Heart left ventricle (tissue), 16 donors: Measurements from ENCODE around the gene KLHL20. TPM values are rescaled to one million over a fixed set of nuclear protein-coding genes. Genes with fewer than 3 reads are reported as not detected.
"Not testable (repeated sequence)": the region's sequence is repeated elsewhere in the genome, so short reads cannot be mapped to it uniquely, and the experiment has no call there.

Experiments
- ATAC-seq, 4 donors: fragments of 200-7000 bp; cut with Tn5 transposase; one replicate each; pipeline ENCODE4 v1.9.1; 2020 to 2022; ENCODE audit warnings: moderate library complexity in 4 of 4, mild to moderate bottlenecking in 3 of 4, moderate number of reproducible peaks in 1 of 4
- DNase-seq, 5 donors: peaks; one replicate each; pipeline ENCODE4 v3.0.0-alpha.2; 2020
- H3K27ac ChIP-seq, 12 donors: fragments of 200-600 bp; sonication (generic) in 4 of 12; one replicate each; pipeline versions ENCODE4 v1.5.0 to v1.8.0; 2016 to 2022; ENCODE audit warnings: mild to moderate bottlenecking in 2 of 12
- H3K27me3 ChIP-seq, 9 donors: fragments of 200-600 bp; sonication (generic) in 2 of 9; one replicate each; pipeline versions ENCODE4 v1.5.1 to v1.8.0; 2016 to 2022; ENCODE audit warnings: mild to moderate bottlenecking in 3 of 9
- H3K36me3 ChIP-seq, 9 donors: fragments of 200-600 bp; sonication (generic) in 2 of 9; one replicate each; pipeline versions ENCODE4 v1.5.0 to v1.8.0; 2018 to 2022; ENCODE audit warnings: mild to moderate bottlenecking in 2 of 9
- H3K4me1 ChIP-seq, 12 donors: fragments of 200-600 bp; sonication (generic) in 4 of 12; one replicate each; pipeline versions ENCODE4 v1.5.0 to v1.8.0; 2016 to 2022; ENCODE audit warnings: mild to moderate bottlenecking in 3 of 12
- H3K4me3 ChIP-seq, 12 donors: fragments of 200-600 bp; sonication (generic) in 4 of 12; one replicate each; pipeline versions ENCODE4 v1.5.0 to v1.8.0; 2017 to 2022; ENCODE audit warnings: mild to moderate bottlenecking in 9 of 12, moderate library complexity in 4 of 12
- H3K9me3 ChIP-seq, 12 donors: fragments of 200-600 bp; sonication (generic) in 4 of 12; one replicate each; pipeline versions ENCODE4 v1.5.0 to v1.8.0; 2016 to 2022; ENCODE audit warnings: mild to moderate bottlenecking in 1 of 12
- CTCF ChIP-seq, 12 donors: fragments of 200-600 bp; sonication (generic) in 4 of 12; IDR thresholded peaks; one replicate each; pipeline versions ENCODE4 v1.5.0 to v1.8.0; 2018 to 2022; ENCODE audit warnings: antibody characterized with exemption in 12 of 12, mild to moderate bottlenecking in 5 of 12
- POLR2A ChIP-seq, 2 donors: fragments of 450-650 bp; IDR thresholded peaks; one replicate each; pipeline ENCODE4 v1.6.1; 2017; ENCODE audit warnings: antibody characterized with exemption in 2 of 2, mild to moderate bottlenecking in 2 of 2, moderate library complexity in 2 of 2
- WGBS, 4 donors: extraction: QIAGEN DNeasy Blood & Tissue Kit in 2 of 4; methylation state at CpG; one replicate each; pipeline versions ENCODE4 v1.1.5 to v1.1.7; 2013 to 2018; 5-methylcytosine and 5-hydroxymethylcytosine counted together
- intact Hi-C, 10 donors: fragments of 100-400 bp; cut with DNase I; formaldehyde crosslinking; loops; one replicate each; pipeline versions ENCODE4 v1.11.1 to v1.14.2; 2022
- polyA plus RNA-seq, 2 donors: library from polyadenylated mRNA; stranded (reverse); fragments of 200-250 nt; gene quantifications; one replicate each; pipeline ENCODE4 v1.2.3, GENCODE V29; 2013
- total RNA-seq, 9 donors: library from RNA; depleted of rRNA in 2 of 9; stranded (reverse); fragments of >200 nt in 2 of 9; fragmentation: NEBNext Ultra II Directional in 3 of 9; extraction: Animal tissue kit (Norgen Biotek cat#: 25700) in 3 of 9; gene quantifications; one replicate each; pipeline versions ENCODE4 v1.1.0 to v1.2.4, GENCODE V29; 2016 to 2023
- donor health status: ischemic (EF 13 %, LVEDD 7.1; RV severe dilation, severe dysfunction).
- donor health status: healthy with polysubstance abuse.
- donor health status: DM: no; HTN: yes; CAD: no.
- donor health status: DM: no; HTN: no; CAD: no.
- donor health status: ischemic (EF 25% LVEDD 6.9; RV normal size, moderate dysfunction).
- donor health status: ischemic (EF 25% LVEDD 5.7; RV mildly dilated, moderate dysfunction).
- donor health status: healthy.
- donor health status: DM: yes; HTN: yes; CAD: no.
- donor health status: ischemic (EF 35%, LVEDD 5.7; RV mildly dilated, moderate dysfunction).
- donor health status: nonischemic (EF 11% LVEDD 7.7; RV severe dilation, severe dysfunction).
- donor health status: DM: yes; HTN: yes; CAD: no.
- donor health status: PGD.
- donor health status: ischemic (EF 29% LVEDD 5.4; RV normal size, mild dysfunction).
- donor health status: nonischemic (EF 23%, LVEDD 6.1; RV moderate dilation, normal function).

The KLHL20 gene
- total and polyA plus RNA-seq, 11 donors, result 4.2 to 20.1 (median 16.7) TPM

- no peaks in the 10 kb centered on the region for H3K4me1 ChIP-seq
- H3K9me3 ChIP-seq, result peaks cover 0 to 16% (median 0%) of the 10 kb centered on the region in 12 donors
- peak overlapping the region in 1 of 12 donors; percentile 24 for H3K27ac ChIP-seq
- DNase-seq (no peak), ATAC-seq (no peak)
- no peaks in the 10 kb centered on the region for H3K27me3 ChIP-seq
- intact Hi-C loops, result no loop called here
- H3K36me3 ChIP-seq, result no peaks in the 10 kb centered on the region
- no peak overlapping the region for H3K4me3 ChIP-seq
- TF ChIP-seq CTCF (IDR thresholded peaks at IDR 0.05) (no peak), POLR2A (IDR thresholded peaks at IDR 0.05) (no peak)
These were observed 32.6 kb upstream of the KLHL20 start for GRCh38 chr1:173682184-173682583.

DNA sequence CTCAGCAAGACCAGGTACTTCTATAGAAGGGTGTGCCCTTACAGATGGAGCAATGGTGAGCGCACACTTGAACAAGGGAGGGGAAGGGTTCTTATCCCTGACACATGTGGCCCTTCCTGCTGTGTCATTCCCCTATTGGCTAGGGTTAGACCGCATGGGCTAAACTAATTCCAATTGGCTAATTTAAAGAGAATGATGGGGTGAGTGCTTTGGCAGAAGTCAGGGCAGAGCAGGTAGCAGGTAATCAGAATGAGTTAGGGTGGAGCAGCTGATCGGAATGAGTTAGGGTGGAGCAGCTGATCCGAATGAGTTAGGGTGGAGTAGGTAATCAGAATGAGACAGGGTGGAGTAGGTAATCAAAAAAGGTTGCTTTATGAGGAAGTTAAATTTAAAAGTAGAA lies 30.9 kb upstream of the KLHL20 start:
- H3K27ac ChIP-seq, H3K4me1 ChIP-seq, intact Hi-C loops, H3K27me3 ChIP-seq, ATAC-seq, H3K4me3 ChIP-seq, DNase-seq, H3K36me3 ChIP-seq: not testable (repeated sequence)
- peaks cover 0 to 14% (median 0%) of the 10 kb centered on the region in 12 donors for H3K9me3 ChIP-seq
- WGBS, 4 donors, result 81 to 89% (median 83%) methylated on average over 4 of the region's 4 CpGs

GRCh38 chr1:173685121-173685520 lies 29.7 kb upstream of the KLHL20 start:
- WGBS, 4 donors, result 70 to 80% (median 76%) methylated on average over 3 of the region's 3 CpGs
- H3K4me1 ChIP-seq, H3K27ac ChIP-seq, H3K4me3 ChIP-seq, intact Hi-C loops, H3K36me3 ChIP-seq, ATAC-seq, DNase-seq, H3K9me3 ChIP-seq, H3K27me3 ChIP-seq: not testable (repeated sequence)

- H3K27me3 ChIP-seq, result peaks cover 0 to 3% (median 0%) of the 10 kb centered on the region in 9 donors
- DNase-seq, result no peak
- intact Hi-C loops, result no loop called here
- no peak for TF ChIP-seq POLR2A (IDR thresholded peaks at IDR 0.05)
- no peak for TF ChIP-seq CTCF (IDR thresholded peaks at IDR 0.05)
- WGBS, 4 donors, result 81 to 92% (median 90%) methylated on average over 2 of the region's 2 CpGs
- no peaks in the 10 kb centered on the region for H3K9me3 ChIP-seq
- ATAC-seq, result no peak
- no peak overlapping the region for H3K27ac ChIP-seq
- no peaks in the 10 kb centered on the region for H3K4me1 ChIP-seq
- H3K36me3 ChIP-seq, result no peaks in the 10 kb centered on the region
- H3K4me3 ChIP-seq, result no peak overlapping the region
These were observed 26.5 kb upstream of the KLHL20 start for GRCh38 chr1:173688300-173688699.

DNA sequence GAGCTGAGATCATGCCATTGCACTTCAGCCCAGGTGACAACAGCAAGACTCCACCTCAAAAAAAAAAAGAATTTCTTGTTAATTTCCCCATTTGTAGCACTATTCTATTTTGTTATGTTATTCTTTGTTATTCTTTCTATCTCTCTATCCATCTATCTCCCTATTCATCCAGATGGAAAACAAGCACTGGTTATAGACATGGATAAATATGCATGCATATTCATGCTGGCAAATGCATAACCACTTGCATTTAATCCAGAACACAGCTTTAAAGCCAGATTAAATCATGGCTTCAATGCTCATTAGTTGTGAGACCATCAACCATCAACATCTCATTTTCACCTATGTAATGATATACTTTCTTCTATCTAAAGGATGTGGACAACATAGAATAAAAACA lies 21.5 kb upstream of the KLHL20 start:
- no peak overlapping the region for H3K4me3 ChIP-seq
- no peaks in the 10 kb centered on the region for H3K36me3 ChIP-seq
- intact Hi-C loops, result no loop called here
- ATAC-seq (no peak), DNase-seq (no peak)
- no peaks in the 10 kb centered on the region for H3K4me1 ChIP-seq
- H3K27me3 ChIP-seq, result peaks cover 0 to 6% (median 0%) of the 10 kb centered on the region in 9 donors
- TF ChIP-seq POLR2A (IDR thresholded peaks at IDR 0.05) (no peak), CTCF (IDR thresholded peaks at IDR 0.05) (no peak)
- H3K27ac ChIP-seq, result no peak overlapping the region
- H3K9me3 ChIP-seq, result no peaks in the 10 kb centered on the region

DNA sequence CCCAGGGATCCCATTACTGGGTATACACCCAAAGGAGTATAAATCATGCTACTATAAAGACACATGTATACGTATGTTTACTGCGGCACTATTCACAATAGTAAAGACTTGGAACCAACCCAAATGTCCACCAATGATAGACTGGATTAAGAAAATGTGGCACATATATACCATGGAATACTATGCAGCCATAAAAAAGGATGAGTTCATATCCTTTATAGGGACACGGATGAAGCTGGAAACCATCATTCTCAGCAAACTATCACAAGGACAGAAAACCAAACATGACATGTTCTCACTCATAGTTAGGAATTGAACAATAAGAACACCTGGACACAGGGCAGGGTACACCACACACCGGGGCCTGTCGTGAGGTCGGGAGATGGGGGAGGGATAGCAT lies 13.5 kb upstream of the KLHL20 start:
- DNase-seq, H3K4me3 ChIP-seq, intact Hi-C loops, ATAC-seq, H3K4me1 ChIP-seq, H3K36me3 ChIP-seq, H3K9me3 ChIP-seq, H3K27me3 ChIP-seq, H3K27ac ChIP-seq: not testable (repeated sequence)
- 95 to 96% (median 96%) methylated on average over 6 of the region's 6 CpGs for WGBS, 4 donors
